HUDEP-2 (cell line): ENCODE measurements around the gene FAM81A.
A peak's percentile ranks its signal among the peaks of the same experiment; 100 is the strongest.

ENCODE experiments used
- DNase-seq, 76 experiments: peaks; one replicate each; lab custom pipeline; 2025; ENCODE audit not compliant: unreplicated experiment in 76 of 76; lab: John Stamatoyannopoulos, UW

Gene FAM81A

GRCh38 chr15:59536553-59536952 lies 98.6 kb downstream of the FAM81A start:
- no peak for DNase-seq

DNA sequence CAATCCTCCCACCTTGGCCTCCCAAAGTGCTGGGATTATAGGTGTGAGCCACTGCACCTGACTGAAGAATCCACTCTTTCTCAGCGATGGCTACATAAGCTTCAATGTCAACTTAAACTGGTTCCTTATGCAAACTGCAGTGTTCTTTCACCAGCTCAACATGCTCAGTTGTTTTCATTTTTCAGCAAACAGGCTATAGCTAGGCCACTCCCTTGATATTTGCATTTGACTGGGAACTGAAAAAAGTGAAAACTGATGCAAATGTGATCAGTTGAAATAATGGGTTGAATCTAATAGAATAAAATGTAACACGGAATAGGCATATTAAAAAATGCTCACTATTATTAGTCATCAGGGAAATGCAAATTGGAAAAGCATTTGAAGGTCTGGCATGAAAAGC lies 99.4 kb downstream of the FAM81A start:
- DNase-seq, result no peak

DNA sequence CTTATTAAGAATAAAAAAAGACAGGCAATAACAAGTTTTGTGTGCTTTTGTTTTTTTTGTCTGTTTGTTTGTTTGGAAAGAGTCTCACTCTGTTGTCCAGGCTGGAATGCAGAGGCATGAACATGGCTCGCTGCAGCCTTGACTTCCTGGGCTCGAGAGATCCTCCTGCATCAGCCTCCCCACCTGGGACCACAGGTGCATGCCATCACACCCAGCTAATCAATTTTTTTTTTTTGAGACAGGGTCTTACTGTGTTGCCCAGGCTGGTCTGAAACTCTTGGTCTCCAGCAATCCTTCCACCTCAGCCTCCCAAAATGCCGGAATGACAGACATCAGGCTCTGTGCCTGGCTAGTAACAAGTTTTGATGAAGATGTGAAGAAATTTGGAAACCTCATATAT lies 100.5 kb downstream of the FAM81A start:
- DNase-seq, result no peak

DNA sequence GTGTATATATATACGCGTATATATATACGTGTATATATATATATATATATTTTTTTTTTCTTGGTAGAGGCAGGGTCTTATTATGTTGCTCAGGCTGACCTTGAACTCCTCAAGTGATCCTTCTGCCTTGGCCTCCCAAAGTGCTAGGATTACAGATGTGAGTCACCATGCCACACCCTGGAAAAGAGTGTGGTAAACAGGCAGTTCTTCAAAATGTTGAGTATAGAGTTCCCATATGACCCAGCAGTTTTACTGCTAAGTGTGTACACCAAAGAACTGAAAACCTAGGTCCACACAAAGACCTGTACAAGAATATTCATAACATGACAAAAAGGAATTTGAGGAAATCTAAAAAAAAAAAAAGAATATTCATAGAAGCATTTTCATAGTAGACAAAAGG lies 101.8 kb downstream of the FAM81A start:
- peak in 1 of 76 experiments; percentile 22 for DNase-seq

GRCh38 chr15:59540654-59541053 lies 102.7 kb downstream of the FAM81A start:
- DNase-seq, result no peak

GRCh38 chr15:59541750-59542149 lies 103.8 kb downstream of the FAM81A start:
- DNase-seq, result no peak

GRCh38 chr15:59543721-59544547 lies 105.9 kb downstream of the FAM81A start:
- DNase-seq, result no peak

GRCh38 chr15:59545573-59545972 lies 107.6 kb downstream of the FAM81A start:
- DNase-seq, result no peak

DNA sequence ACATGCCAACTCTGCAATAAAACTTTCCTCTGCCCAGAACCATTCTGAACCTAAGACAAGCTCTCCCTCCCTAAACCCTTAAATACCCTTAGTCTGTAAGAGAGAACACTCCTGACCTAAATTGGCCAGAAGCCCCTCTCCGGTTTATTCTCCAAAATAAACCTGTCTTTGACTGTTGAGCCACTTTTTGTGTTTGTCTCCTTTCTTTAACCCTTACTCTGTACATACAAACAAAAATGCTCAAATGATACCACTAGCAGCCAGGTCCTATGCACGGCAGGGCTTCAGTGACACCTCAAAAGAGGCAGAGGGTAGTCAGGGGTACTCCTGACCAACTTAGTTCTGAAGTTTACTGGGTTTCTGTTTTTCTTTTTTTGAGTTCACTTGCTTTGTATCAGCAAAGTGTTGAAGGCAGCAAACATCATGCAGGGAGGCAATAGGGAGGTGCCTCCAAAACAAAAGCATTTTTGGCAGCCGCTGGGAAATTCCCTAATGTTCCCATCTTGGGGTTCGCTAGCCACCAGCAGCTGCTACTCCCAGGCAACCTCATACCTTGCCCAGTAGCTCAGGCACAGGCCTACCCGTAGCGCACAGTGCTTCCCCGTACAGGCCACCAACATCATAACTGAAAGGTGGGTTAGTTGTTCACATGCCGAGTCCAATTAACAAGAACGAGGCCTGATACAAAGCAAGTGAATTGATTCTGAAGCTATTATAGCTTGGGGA lies 110.7 kb downstream of the FAM81A start:
- DNase-seq, result no peak

- DNase-seq, result no peak
Observed at GRCh38 chr15:59549301-59550185, 111.6 kb downstream of the FAM81A start.

GRCh38 chr15:59550530-59550929 lies 112.5 kb downstream of the FAM81A start:
- no peak for DNase-seq

DNA sequence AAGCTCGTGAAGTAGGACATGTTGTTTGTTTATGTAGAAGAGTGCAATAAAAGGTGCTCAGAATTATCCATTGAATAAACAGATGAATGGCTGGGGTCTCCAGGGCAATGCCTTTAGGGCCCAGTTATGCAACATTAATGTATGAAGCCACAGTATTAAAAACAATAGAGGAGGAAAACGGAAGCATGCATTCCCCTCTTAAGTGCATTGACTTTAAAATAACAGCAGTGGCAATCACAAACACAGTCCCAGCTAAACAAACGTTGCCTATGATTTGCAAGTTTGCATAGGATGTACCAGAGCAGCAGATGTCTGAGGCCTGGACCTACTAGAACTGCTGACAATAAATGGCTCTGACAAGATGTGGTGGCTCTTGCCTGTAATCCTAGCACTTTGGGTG lies 113.0 kb downstream of the FAM81A start:
- DNase-seq, result no peak

DNA sequence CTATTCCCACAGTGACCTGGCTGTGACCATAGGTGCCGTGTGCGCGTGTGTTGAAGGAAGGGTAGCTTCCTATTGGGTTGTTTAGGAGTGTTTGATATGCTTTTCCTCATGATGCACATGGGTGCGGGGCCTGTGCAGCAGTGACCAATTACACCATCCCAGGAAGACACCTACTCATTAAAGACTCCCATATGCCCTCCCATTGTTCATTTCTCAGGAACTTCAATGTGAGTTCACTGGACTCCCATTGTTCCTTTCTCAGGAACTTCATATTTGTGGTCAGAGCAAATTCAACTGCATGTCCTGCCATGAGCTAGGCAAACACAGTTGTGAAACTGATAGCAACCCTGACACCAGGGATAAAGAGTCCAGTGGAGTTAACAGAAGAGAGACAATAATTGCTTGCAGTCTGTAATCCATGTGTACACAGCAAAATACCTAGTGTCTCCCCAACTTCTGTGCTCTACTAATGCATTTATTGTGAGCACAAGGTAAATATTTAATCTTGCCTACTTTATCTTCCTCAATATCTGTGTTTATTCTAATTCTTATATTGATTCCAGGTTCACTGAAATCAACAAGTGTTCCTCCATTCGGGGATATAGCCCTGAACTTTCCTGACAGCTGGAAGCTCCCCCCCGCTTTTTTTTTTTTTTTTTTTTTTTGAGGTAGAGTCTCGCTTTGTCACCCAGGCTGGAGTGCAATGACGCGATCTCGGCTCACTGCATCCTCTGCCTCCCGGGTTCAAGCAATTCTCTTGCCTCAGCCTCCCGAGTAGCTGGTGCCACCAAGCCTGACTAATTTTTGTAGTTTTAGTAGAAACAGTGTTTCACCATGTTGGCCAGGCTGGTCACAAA lies 116.1 kb downstream of the FAM81A start:
- DNase-seq, result no peak

DNA sequence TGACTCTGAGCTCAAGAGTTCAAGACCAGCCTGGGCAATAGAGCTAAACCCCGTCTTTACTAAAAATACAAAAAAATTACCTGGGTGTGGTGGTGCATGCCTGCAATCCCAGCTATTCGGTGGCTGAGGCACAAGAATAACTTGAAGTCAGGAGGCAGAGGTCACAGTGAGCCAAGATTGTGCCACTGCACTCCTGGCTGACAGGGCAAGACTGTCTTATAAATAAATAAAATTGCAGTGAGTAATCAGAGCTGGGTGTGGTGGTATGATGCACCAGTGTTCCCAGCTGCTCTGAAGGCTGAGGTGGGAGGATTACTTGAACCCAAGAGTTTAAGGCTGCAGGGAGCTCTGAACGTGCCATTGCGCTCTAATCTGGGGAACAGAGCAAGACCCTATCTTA lies 117.7 kb downstream of the FAM81A start:
- no peak for DNase-seq

DNA sequence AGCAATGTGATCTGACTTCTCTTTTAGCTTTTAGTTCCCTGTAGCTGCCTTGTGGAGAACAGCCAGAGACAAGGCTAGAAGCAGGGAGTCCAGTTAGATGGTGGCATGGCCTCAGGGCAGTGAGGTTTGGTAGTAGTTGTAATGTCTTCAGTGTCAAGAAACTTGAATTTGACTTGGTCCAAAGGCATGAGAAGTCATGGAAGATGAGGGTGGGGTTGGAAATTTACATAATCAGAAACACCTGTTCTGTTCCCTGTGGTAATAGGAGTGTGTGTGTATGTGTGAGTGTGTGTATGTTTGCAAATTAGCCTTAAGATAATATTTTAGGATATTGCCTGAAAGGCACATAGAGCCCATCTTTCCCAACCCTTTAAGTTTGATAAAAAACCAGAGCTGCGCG lies 118.4 kb downstream of the FAM81A start:
- no peak for DNase-seq

DNA sequence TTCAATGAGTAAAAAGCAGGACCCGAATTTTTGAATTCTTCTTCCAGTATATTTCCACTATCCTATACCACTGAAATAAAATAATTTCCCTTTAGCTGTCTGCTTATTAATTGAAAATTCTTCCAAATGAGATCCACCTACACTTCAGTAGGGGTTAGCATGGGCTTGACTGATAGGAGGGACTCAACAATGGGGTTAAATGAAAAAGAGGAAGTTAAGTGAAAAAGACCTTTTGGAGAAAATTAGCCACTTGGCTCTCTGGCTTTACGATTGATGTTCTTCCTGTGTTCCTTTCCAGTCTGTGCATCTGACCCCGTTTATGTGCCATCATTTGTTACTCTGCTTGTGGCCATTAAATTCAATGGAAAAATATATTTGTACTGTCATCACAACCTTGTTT lies 119.6 kb downstream of the FAM81A start:
- DNase-seq, result peak in 2 of 76 experiments; percentile 1 to 2

GRCh38 chr15:59558851-59559250 lies 120.9 kb downstream of the FAM81A start:
- no peak for DNase-seq

DNA sequence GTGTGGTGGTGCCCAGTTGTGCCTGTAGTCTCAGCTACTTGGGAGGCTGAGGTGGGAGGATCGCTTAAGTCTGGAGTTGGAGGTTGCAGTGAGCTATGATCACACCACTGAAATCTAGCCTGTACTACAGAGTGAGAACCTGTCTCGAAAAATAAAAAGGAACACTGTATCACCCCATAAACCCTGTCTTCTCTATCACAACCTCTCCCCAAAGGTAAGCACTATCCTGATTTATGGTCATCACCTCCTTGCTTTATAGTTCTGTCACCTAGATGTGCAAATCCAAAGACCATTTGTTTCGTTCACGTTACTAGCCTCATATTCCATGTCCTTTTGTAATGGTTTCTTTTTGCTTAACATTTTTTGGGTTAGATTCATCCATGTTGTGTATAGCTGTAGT lies 123.6 kb downstream of the FAM81A start:
- no peak for DNase-seq

DNA sequence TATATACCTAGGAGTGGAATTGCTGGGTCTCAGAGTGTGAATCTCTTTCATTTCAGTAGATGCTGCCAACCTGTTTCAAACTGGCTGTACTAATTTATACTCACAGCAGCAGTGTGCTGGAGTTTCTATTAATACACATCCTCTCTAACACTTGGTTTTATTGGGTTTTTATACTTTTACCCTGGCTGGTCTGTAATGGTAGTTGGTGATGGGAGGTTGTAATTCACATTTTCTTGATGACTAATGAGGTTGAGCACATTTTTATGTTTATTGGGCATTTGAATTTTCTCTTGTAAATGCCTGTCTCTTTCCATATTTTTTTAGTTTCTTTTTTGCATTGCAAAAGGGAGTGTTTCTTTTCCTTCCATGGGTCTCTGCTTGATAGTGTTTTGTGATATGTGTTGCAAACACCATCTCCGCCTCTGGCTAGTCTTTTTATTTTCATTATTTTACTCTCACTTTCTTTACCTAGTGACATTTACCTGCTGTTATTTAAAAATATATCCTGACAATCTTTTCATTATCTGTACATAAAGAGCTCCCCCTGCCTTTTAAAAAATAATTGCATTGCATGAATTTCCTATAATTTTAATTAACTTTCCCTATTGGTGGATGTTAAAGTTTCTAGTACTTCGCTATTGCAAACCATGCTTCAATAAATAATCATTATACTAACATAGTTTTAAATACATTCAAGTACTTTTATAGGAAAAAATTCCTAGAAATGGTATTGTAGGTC lies 124.6 kb downstream of the FAM81A start:
- no peak for DNase-seq

- no peak for DNase-seq
Observed at GRCh38 chr15:59565299-59565698, 127.3 kb downstream of the FAM81A start.
